A549 (cell line): ENCODE data around the gene COLEC12.

Experiments
- CHD2 ChIP-seq: fragments of 150-350 bp; IDR thresholded peaks from 2 replicates; pipeline ENCODE4 v1.6.1; 2014; ENCODE audit warnings: low read length; ENCODE audit not compliant: partially characterized antibody
- CTCF ChIP-seq: fragments of >200 bp; sonication (Bioruptor Twin); formaldehyde crosslinking; IDR thresholded peaks from 3 replicates; pipeline ENCODE4 v1.5.1; 2016
- E2F6 ChIP-seq: IDR thresholded peaks from 2 replicates; pipeline ENCODE4 v1.6.1; 2012; ENCODE audit warnings: low read depth, borderline replicate concordance
- EP300 ChIP-seq, 2 experiments: fragments of >200 bp; sonication (Bioruptor Twin); formaldehyde crosslinking; IDR thresholded peaks; 2 replicates in 1 of 2; 3 replicates in 1 of 2; pipeline ENCODE4 v1.6.1; 2016 to 2017
- GATA3 ChIP-seq: IDR thresholded peaks from 2 replicates; pipeline ENCODE4 v1.6.1; 2012; ENCODE audit warnings: borderline replicate concordance
- PHF8 ChIP-seq: fragments of 200-600 bp; sonication (generic); IDR thresholded peaks from 2 replicates; pipeline ENCODE4 v1.6.1; 2016; ENCODE audit warnings: low read depth, mild to moderate bottlenecking, antibody characterized with exemption, moderate library complexity, borderline replicate concordance
- POLR2A ChIP-seq: IDR thresholded peaks from 2 replicates; pipeline ENCODE4 v1.6.1; 2012; ENCODE audit warnings: mild to moderate bottlenecking, low read length
- POLR2AphosphoS2 ChIP-seq: conservative IDR thresholded peaks from 2 replicates; pipeline ENCODE4 v1.6.1; 2012; ENCODE audit warnings: low read length, improper control_type of control experiment, inconsistent platforms
- REST ChIP-seq: fragments of 200-600 bp; sonication (generic); IDR thresholded peaks from 2 replicates; pipeline ENCODE4 v1.6.1; 2016; ENCODE audit warnings: antibody characterized with exemption, mild to moderate bottlenecking, moderate library complexity
- RFX5 ChIP-seq: fragments of 450-650 bp; IDR thresholded peaks from 2 replicates; pipeline ENCODE4 v1.7.1; 2014; ENCODE audit warnings: antibody characterized with exemption, mild to moderate bottlenecking, moderate library complexity

GRCh38 chr18:274313-274712 lies 226.2 kb downstream of the COLEC12 start:
- TF ChIP-seq EP300 (IDR thresholded peaks at IDR 0.05) (no peak), PHF8 (no peak), CTCF (no peak), CHD2 (no peak), REST (no peak), POLR2AphosphoS2 (no peak), POLR2A (no peak), E2F6 (no peak), RFX5 (no peak), GATA3 (no peak)
